GM12873 (cell line): ENCODE measurements around the gene POLR2M.

Experiments used
- TF ChIP-seq, protein P1 (sequence below): IDR thresholded peaks from 2 replicates; pipeline ENCODE4 v1.5.1; 2012; ENCODE audit warnings: low read depth, mild to moderate bottlenecking, moderate library complexity, low read length, control low read depth; ENCODE audit not compliant: insufficient read depth; ENCODE audit errors: missing control alignments

Gene POLR2M

GRCh38 chr15:57728436-57728835 is 21.9 kb downstream of the POLR2M start:
- TF ChIP-seq, protein P1, sequence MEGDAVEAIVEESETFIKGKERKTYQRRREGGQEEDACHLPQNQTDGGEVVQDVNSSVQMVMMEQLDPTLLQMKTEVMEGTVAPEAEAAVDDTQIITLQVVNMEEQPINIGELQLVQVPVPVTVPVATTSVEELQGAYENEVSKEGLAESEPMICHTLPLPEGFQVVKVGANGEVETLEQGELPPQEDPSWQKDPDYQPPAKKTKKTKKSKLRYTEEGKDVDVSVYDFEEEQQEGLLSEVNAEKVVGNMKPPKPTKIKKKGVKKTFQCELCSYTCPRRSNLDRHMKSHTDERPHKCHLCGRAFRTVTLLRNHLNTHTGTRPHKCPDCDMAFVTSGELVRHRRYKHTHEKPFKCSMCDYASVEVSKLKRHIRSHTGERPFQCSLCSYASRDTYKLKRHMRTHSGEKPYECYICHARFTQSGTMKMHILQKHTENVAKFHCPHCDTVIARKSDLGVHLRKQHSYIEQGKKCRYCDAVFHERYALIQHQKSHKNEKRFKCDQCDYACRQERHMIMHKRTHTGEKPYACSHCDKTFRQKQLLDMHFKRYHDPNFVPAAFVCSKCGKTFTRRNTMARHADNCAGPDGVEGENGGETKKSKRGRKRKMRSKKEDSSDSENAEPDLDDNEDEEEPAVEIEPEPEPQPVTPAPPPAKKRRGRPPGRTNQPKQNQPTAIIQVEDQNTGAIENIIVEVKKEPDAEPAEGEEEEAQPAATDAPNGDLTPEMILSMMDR: no peak

DNA sequence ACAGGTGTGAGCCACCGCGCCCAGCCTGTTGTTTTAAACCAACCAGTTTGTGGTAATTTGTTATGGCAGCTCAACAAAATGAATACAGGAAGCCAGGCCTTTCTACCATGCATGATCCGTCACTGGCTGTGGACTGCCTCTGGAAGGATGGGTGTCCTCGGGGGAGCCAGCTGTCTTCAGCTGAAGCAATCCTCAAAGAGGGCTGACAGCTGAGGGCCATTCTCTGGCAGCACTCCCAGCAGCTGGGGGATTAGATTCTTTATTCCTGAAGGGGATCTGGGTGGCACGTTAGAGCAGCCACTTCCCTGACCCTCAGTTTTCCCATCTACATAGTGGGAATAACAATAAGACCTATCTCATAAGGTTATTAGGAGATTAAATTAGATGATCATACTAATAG is 24.4 kb downstream of the POLR2M start:
- TF ChIP-seq, protein P1: no peak

GRCh38 chr15:57731530-57732103 is 25.1 kb downstream of the POLR2M start:
- TF ChIP-seq, protein P1: no peak

DNA sequence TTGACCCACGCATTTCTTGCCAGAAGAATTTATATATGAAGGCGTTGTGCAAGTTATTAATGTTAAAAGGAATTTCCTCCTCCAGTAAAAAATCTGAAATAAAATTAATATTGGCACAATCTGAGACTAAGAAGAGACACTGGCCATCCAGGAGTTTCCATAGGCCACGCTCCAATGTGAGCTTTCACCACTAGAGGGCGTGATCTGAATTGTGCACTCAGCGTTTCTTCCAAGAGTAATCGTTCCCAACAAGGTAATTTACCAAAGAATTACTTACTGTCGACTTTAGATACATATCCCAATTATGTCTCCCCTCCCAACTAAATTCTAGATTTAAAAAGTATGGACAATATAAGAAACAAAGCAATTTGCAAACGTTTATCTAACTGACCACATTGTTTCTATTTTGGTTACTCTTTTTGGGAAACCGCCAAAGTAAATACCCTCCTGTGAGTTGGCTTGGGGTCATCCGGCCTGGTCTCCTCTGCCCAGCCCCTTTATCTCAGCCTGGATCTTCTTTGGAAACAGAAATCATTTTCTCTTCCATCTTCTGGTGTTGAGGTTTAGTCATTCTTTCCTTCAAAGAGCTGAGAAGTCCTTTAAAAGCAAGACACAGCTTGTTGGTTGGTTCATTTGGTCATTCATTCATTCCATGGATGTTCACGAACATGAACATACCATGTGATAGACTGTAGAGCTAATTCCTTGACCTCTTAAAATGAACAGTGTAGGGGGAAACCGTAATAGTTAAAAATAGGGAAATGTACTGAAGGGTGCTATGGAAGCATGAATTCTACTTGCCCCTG is 26.2 kb downstream of the POLR2M start:
- TF ChIP-seq, protein P1: peak; percentile 86

GRCh38 chr15:57734860-57735259 is 28.3 kb downstream of the POLR2M start:
- TF ChIP-seq, protein P1: no peak

DNA sequence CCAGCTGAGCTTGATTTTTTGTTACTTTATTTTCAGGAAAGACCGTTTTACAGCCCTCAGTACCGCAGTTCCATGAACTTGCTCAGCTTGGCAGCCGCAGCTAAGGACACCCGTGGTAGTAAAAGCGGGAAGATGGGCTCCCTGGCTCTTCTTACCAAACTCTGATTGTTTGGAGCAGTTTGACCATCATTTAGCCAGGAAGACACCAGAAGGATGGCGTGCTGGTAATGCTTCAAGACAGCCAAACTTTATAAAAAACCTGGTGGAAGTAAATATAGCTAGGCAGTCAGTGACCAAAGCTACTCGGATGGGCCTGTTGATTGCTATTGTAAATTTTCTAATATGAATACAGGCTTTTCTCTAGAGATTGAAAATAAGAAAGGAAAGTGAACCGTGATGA is 28.9 kb downstream of the POLR2M start:
- TF ChIP-seq, protein P1: no peak

DNA sequence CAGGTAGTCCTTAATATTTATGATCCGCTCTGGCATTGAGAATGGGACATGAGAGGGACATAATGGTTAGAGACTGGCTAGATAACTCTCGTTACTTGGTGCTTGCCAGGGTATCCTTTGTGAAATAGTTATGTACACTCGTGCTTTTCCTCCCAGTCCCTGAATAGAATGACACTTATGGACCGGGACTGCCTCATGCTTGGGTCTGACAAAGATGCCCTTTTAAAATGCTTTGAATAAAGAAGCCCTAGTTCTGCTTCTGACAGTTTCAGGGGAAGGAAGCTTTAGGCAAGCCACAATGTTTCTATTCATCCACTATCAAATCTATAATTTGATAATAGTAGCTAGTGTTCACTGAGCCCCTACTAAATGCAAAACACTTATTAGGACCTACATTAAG is 29.4 kb downstream of the POLR2M start:
- TF ChIP-seq, protein P1: no peak
